COR-L47 (cell line): ENCODE results near the gene COA4.
A peak's percentile ranks its signal among the peaks of the same experiment; 100 is the strongest.
"Not testable (repeated sequence)": the region's sequence is repeated elsewhere in the genome, so short reads cannot be mapped to it uniquely, and the experiment has no call there.

Experiments
- DNase-seq: peaks from one replicate; lab custom pipeline; 2025; lab: John Stamatoyannopoulos, UW

The COA4 gene

DNA sequence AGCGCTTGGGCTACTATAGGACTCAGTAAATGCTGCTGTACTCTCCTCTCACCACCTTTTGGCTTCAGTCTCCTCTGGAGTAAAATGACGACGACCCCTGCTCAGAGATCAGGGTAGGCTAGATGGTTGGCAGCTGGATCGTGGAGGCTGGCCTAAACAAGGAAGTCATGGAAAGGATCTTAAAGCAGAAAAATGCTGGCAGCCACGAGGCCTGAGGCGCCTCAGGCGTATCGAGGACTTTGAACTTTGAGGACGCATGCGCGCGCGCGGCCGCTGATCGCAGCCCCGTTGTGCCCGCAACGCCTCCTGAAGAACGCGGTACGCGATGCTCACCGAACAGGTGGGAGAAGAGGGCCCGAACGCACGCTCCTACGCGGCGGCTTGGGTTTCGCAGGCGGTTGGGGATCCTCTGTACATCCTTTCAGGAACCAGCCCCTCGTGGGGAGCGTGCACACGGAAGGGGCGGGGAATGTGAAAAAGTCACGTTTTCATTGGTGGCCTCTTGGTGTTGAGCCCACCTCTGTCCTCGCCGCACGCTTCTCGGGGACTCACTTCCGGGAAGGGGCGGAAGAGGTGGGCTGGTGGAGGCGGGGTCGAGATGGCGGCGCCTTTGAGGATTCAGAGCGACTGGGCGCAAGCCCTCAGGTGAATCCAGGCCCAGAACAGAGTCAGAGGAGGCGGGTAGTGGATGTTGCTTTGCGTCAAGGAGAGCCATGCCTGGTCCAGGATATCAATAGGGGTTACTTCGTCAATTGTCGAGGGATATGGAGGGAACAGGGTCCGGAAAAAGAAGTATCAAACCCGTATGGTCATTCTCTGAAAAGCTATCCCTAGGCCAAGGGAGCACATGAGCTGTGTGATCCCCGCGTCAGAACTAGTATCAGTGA, at the start of gene COA4, which contains the start of gene PAAF1:
Gene COA4, minus strand, starts transcription at position 423 of the 887 bp plus-strand sequence. CDS start 3,468 bp downstream, outside the sequence.
Gene PAAF1, plus strand, starts transcription at position 576 of the 887 bp plus-strand sequence. Its CDS starts 23 bp downstream, at position 599.
- peak; percentile 98 for DNase-seq

DNA sequence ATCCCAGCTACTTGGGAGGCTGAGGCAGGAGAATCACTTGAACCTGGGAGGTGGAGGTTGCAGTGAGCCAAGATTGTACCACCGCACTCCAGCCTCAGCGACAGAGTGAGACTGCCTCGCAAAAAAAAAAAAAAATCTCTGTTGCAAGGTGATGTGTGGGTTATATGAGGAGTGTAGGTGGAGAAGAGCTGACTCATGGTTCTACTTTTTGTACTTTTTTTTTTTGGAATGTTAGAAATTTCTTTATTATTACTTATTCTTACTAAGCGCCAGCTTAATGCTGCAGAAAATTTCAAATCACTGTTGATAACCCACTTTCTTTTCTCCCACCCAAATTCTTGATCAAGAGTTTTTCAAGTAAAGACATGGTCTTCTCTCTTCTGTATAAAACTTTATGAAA, 44.5 kb upstream of the COA4 start:
- no peak for DNase-seq

GRCh38 chr11:73916435-73916834, 39.8 kb upstream of the COA4 start:
- no peak for DNase-seq

DNA sequence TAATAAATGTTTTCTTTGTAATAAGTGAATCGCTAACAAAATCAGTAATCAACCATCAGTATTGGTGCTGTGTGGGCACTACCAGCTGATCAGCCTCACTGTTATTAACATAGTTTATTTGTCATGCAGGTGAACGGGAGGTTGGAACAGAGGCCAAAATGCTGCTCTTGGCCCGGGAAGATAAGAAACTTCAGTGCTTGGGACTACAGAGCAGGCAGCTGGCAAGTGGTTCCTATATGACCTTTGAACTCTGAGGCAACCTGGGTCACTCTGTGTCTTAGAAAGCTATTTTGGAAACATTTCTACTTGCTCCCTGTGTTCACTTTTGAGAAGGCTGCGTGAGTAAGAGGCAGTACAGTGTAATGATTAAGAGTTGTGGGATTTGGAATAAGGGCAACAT, 37.6 kb upstream of the COA4 start:
- no peak for DNase-seq

DNA sequence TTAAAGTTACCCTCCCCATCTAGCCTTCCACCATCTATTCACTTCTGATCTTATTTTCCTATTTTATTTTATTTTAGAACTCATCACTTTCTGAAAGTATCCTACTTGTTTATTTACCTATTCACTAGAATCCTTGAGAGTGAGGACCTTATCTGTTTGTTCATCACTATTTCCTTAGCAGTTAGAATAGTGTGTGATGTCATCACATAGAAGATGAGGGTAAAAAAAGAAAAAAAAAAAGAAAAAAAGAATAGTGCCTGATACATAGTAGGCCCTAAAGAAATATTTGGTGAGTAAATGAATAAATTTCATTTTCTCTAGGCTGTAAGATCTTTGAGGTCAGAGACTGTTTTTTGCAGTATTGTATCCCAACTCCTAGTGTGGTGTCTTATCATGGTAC, 36.8 kb upstream of the COA4 start:
- DNase-seq: no peak

DNA sequence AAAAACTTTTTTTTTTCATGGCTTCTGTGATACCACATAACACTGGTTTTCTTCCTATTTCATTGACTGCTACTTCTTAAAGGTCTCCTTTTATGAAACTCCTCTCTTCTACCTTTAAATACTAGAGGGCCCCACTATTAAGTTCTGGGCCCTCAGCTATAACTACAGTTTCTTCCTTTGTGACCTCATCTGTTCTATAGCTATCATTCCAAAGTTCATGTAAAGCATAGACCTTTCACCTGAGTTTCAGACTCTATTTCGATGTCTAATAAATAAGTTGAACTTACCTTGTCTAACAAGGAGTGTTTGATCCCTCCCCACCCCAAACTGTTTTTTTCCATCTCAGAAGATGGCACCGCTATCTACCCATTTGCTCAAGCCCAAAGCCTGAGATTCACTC, 35.4 kb upstream of the COA4 start:
- DNase-seq: no peak

GRCh38 chr11:73907191-73907590, 30.5 kb upstream of the COA4 start:
- no peak for DNase-seq

DNA sequence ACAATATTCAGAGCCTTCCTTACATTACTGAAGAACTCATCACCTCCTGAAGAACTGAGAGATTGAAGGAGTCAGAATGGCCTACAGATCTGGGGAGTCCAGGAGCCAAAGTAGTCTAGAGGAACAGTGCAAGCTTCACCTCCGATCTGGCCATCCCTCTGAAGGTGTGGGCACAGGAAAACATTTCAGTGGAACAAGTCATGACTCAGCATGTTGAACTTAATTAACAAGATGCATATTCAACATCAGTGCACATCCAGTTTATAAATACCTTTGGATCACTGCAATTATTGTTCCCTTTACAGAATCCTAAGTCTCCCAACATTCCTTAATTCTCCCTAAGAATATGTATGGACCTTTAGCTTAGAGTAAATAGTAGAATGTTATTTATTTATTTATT, 25.7 kb upstream of the COA4 start:
- no peak for DNase-seq

GRCh38 chr11:73894725-73895335, 18.2 kb upstream of the COA4 start:
- DNase-seq: no peak

- no peak for DNase-seq
These were observed 16.4 kb upstream of the COA4 start for GRCh38 chr11:73893041-73893440.

DNA sequence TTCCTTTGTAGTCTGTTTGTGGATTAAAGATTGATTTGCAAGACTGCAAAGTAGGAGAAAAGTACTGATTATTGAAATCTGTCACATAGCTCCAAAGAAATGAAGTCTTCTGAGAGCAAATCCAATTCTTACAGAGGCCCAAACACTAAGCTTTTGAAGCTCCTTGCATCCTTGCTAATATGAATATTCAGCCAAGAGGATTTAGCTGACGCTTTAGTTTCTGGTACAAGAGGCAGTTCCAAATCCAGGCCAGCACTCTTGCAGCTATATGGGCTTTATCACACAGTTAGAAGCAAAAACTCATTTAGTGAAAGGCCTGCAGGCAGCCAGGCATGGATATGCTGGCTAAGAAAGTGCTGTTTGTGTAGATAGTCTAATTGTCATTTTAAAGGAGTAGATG, 12.9 kb upstream of the COA4 start:
- no peak for DNase-seq

- no peak for DNase-seq
These were observed 12.4 kb upstream of the COA4 start for GRCh38 chr11:73889019-73889418.

- no peak for DNase-seq
These were observed 11.6 kb upstream of the COA4 start for GRCh38 chr11:73888244-73888643.

- DNase-seq: no peak
These were observed 7.2 kb upstream of the COA4 start for GRCh38 chr11:73883856-73884255.

- not testable (repeated sequence) for DNase-seq
These were observed 3.8 kb upstream of the COA4 start for GRCh38 chr11:73880449-73880848.

- DNase-seq: no peak
These were observed 2.1 kb upstream of the COA4 start for GRCh38 chr11:73878771-73879170.

DNA sequence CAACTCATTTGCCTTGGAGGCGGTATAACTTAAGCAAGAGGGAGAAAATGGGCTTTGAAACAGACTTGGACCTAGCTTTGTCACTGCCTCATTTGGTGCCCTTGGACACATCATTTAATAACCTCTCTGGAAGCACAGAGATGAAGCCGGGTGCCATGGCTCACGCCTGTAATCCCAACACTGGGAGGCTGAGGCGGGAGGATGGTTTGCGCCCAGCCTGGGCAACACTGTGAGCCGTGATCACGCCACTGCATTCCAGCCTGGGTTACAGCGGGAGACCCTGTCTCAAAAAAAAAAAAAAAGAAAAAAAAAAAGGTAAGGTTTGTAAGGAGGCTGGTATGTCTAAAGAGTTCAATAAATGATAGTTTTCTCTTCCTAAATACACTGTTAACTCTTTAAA, 806 bp downstream of the COA4 start:
- no peak for DNase-seq

DNA sequence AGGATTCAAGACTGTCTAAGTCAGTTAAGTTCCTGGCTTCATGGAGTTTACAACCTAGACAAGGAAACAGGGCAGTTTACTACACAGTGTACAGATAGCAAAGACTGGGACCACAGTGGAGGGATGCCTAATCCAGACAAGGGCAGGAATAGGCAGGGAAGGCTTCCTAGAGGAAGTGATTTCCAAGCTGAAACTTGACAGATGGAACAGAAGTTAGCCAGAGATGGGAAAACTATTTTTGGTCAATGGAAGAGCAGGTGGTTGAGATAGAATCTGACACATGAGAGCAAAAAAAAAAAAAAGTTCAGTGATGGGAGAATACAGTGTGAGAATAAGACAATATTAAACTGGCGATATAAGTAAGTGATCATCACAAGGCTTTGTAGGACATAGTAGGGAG, 1.3 kb downstream of the COA4 start:
- DNase-seq: no peak

- DNase-seq: no peak
These were observed 3.8 kb downstream of the COA4 start for GRCh38 chr11:73872749-73873357.

DNA sequence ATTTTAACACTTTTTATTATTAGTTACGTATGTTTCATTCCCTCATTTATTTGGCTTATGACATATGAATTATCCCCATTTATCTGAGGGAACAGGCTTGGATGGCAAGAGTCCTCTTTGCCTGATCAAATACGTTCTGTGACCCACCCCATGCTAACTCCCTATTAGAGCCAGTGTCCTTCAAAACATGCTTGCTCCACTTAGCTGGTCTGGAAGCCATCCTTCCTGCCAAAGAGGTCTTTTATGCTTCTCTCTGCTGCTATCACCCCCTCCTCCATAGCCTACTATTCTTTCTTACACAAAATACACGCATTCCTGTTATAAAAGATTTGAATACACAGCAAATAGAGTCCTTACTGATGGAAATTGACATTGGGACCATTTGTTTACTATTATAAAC, 6.4 kb downstream of the COA4 start:
- DNase-seq: no peak

- no peak for DNase-seq
These were observed 7.2 kb downstream of the COA4 start for GRCh38 chr11:73869332-73869949.

- DNase-seq: no peak
These were observed 10.1 kb downstream of the COA4 start for GRCh38 chr11:73866586-73866996.
